Measurements from ENCODE around the gene GRIPAP1.

The GRIPAP1 gene

GRCh38 chrX:49002091-49002935, at the start of gene GRIPAP1:
GRIPAP1 (minus strand) TSS chrX:49002264; CDS start chrX:49002229, 35 bp downstream.
- DNase-seq = peak; percentile 75 to 77

- DNase-seq = no peak
Observed at GRCh38 chrX:49043987-49044281, 41.9 kb upstream of the GRIPAP1 start.

GRCh38 chrX:49043220-49043986, 41.3 kb upstream of the GRIPAP1 start, which contains the start of gene TFE3:
TFE3 (minus strand) TSS chrX:49043357; CDS start chrX:49043226, 131 bp downstream.
- DNase-seq = peak; percentile 90 to 92

- no peak for DNase-seq
Observed at GRCh38 chrX:49042581-49043219, 40.6 kb upstream of the GRIPAP1 start.

- peak; percentile 12 to 14 for DNase-seq
Observed at GRCh38 chrX:49041744-49042580, 39.9 kb upstream of the GRIPAP1 start.

- no peak for DNase-seq
Observed at GRCh38 chrX:49040376-49040955, 38.4 kb upstream of the GRIPAP1 start.

GRCh38 chrX:49039598-49040375, 37.7 kb upstream of the GRIPAP1 start:
- peak; percentile 81 to 89 for DNase-seq

GRCh38 chrX:49037883-49038475, 35.9 kb upstream of the GRIPAP1 start:
- no peak for DNase-seq

GRCh38 chrX:49030283-49030682, 28.2 kb upstream of the GRIPAP1 start:
- no peak for DNase-seq

GRCh38 chrX:49029876-49030275, 27.8 kb upstream of the GRIPAP1 start:
- no peak for DNase-seq

- no peak for DNase-seq
Observed at GRCh38 chrX:49019599-49020249, 17.7 kb upstream of the GRIPAP1 start.

- no peak for DNase-seq
Observed at GRCh38 chrX:49019050-49019449, 17.0 kb upstream of the GRIPAP1 start.

- DNase-seq = no peak
Observed at GRCh38 chrX:49003696-49004095, 1.6 kb upstream of the GRIPAP1 start.

GRCh38 chrX:49001521-49002090, 458 bp downstream of the GRIPAP1 start:
- peak; percentile 36 to 45 for DNase-seq

GRCh38 chrX:49000636-49001035, 1.4 kb downstream of the GRIPAP1 start:
- DNase-seq = no peak

GRCh38 chrX:48999030-48999429, 3.0 kb downstream of the GRIPAP1 start:
- DNase-seq = no peak

GRCh38 chrX:48998391-48998790, 3.7 kb downstream of the GRIPAP1 start:
- DNase-seq = peak in 1 of 2 experiments; percentile 5

GRCh38 chrX:48997865-48998264, 4.2 kb downstream of the GRIPAP1 start:
- DNase-seq = no peak

- no peak for DNase-seq
Observed at GRCh38 chrX:48997455-48997854, 4.6 kb downstream of the GRIPAP1 start.

- no peak for DNase-seq
Observed at GRCh38 chrX:48996969-48997368, 5.1 kb downstream of the GRIPAP1 start.

Measured in Kasumi-1 (cell line).